ENCODE data around the gene GFOD1.
"Not testable (repeated sequence)": the region's sequence is repeated elsewhere in the genome, so short reads cannot be mapped to it uniquely, and the experiment has no call there.

Gene GFOD1

GRCh38 chr6:13327691-13328075 is 159.7 kb downstream of the GFOD1 start:
- peak overlapping the region; percentile 99 for H3K4me3 ChIP-seq (ENCODE audit: low read depth, low read length)
- DNase-seq (ENCODE audit: low read depth), result peak; percentile 26
- no peak for TF ChIP-seq CTCF (IDR thresholded peaks at IDR 0.05; ENCODE audit: insufficient read depth, low read depth, low read length, missing control alignments)

- not testable (repeated sequence) for DNase-seq (ENCODE audit: low read depth)
These were observed 161.3 kb downstream of the GFOD1 start for GRCh38 chr6:13326031-13326586.

GRCh38 chr6:13319891-13320564 is 167.4 kb downstream of the GFOD1 start:
- TF ChIP-seq CTCF (IDR thresholded peaks at IDR 0.05; ENCODE audit: insufficient read depth, low read depth, low read length, missing control alignments), result no peak
- no peak for DNase-seq (ENCODE audit: low read depth)
- H3K4me3 ChIP-seq (ENCODE audit: low read depth, low read length), result no peak overlapping the region

More at GRCh38 chr6:13326031-13326586, 161.3 kb downstream of the GFOD1 start:
- not testable (repeated sequence) for H3K4me3 ChIP-seq (ENCODE audit: low read depth, low read length)

GRCh38 chr6:13318821-13319220 is 168.6 kb downstream of the GFOD1 start:
- H3K4me3 ChIP-seq (ENCODE audit: low read depth, low read length), result no peak overlapping the region
- no peak for DNase-seq (ENCODE audit: low read depth)
- TF ChIP-seq CTCF (IDR thresholded peaks at IDR 0.05; ENCODE audit: insufficient read depth, low read depth, low read length, missing control alignments), result no peak

- no peak for TF ChIP-seq CTCF (IDR thresholded peaks at IDR 0.05; ENCODE audit: insufficient read depth, low read depth, low read length, missing control alignments)
- no peak overlapping the region for H3K4me3 ChIP-seq (ENCODE audit: low read depth, low read length)
- DNase-seq (ENCODE audit: low read depth), result no peak
These were observed 171.5 kb downstream of the GFOD1 start for GRCh38 chr6:13315896-13316295.

GRCh38 chr6:13314806-13315205 is 172.6 kb downstream of the GFOD1 start:
- TF ChIP-seq CTCF (IDR thresholded peaks at IDR 0.05; ENCODE audit: insufficient read depth, low read depth, low read length, missing control alignments), result no peak
- H3K4me3 ChIP-seq (ENCODE audit: low read depth, low read length), result no peak overlapping the region
- no peak for DNase-seq (ENCODE audit: low read depth)

- DNase-seq (ENCODE audit: low read depth), result no peak
- no peak overlapping the region for H3K4me3 ChIP-seq (ENCODE audit: low read depth, low read length)
- TF ChIP-seq CTCF (IDR thresholded peaks at IDR 0.05; ENCODE audit: insufficient read depth, low read depth, low read length, missing control alignments), result no peak
These were observed 176.2 kb downstream of the GFOD1 start for GRCh38 chr6:13311155-13311554.

Measured in GM12865 (cell line).